ENCODE measurements around the gene DERA.
"Not testable (repeated sequence)": the region's sequence is repeated elsewhere in the genome, so short reads cannot be mapped to it uniquely, and the experiment has no call there.

The DERA gene

GRCh38 chr12:15904378-15904920 is 6.7 kb upstream of the DERA start:
- DNase-seq (ENCODE audit: low spot score): no peak

- DNase-seq (ENCODE audit: low spot score): no peak
Observed at GRCh38 chr12:15910468-15910863, 666 bp upstream of the DERA start.

GRCh38 chr12:15911931-15912330 is 799 bp downstream of the DERA start:
- DNase-seq (ENCODE audit: low spot score): not testable (repeated sequence)

- not testable (repeated sequence) for DNase-seq (ENCODE audit: low spot score)
Observed at GRCh38 chr12:15914131-15914530, 3.0 kb downstream of the DERA start.

- DNase-seq (ENCODE audit: low spot score): no peak
Observed at GRCh38 chr12:15918066-15918465, 6.9 kb downstream of the DERA start.

- no peak for DNase-seq (ENCODE audit: low spot score)
Observed at GRCh38 chr12:15919418-15919817, 8.3 kb downstream of the DERA start.

GRCh38 chr12:15924956-15925355 is 13.8 kb downstream of the DERA start:
- no peak for DNase-seq (ENCODE audit: low spot score)

GRCh38 chr12:15928346-15928745 is 17.2 kb downstream of the DERA start:
- DNase-seq (ENCODE audit: low spot score): no peak

GRCh38 chr12:15928870-15929571 is 17.9 kb downstream of the DERA start:
- DNase-seq (ENCODE audit: low spot score): no peak

- no peak for DNase-seq (ENCODE audit: low spot score)
Observed at GRCh38 chr12:15931590-15932053, 20.5 kb downstream of the DERA start.

GRCh38 chr12:15932327-15932726 is 21.2 kb downstream of the DERA start:
- DNase-seq (ENCODE audit: low spot score): no peak

- no peak for DNase-seq (ENCODE audit: low spot score)
Observed at GRCh38 chr12:15932971-15933370, 21.8 kb downstream of the DERA start.

- no peak for DNase-seq (ENCODE audit: low spot score)
Observed at GRCh38 chr12:15933751-15934150, 22.6 kb downstream of the DERA start.

- no peak for DNase-seq (ENCODE audit: low spot score)
Observed at GRCh38 chr12:15936751-15937150, 25.6 kb downstream of the DERA start.

GRCh38 chr12:15937902-15938301 is 26.8 kb downstream of the DERA start:
- no peak for DNase-seq (ENCODE audit: low spot score)

GRCh38 chr12:15939111-15939510 is 28.0 kb downstream of the DERA start:
- DNase-seq (ENCODE audit: low spot score): no peak

- no peak for DNase-seq (ENCODE audit: low spot score)
Observed at GRCh38 chr12:15942475-15942874, 31.3 kb downstream of the DERA start.

GRCh38 chr12:15943519-15943918 is 32.4 kb downstream of the DERA start:
- not testable (repeated sequence) for DNase-seq (ENCODE audit: low spot score)

- DNase-seq (ENCODE audit: low spot score): not testable (repeated sequence)
Observed at GRCh38 chr12:15948461-15948860, 37.3 kb downstream of the DERA start.

GRCh38 chr12:15955281-15955680 is 44.1 kb downstream of the DERA start:
- DNase-seq (ENCODE audit: low spot score): no peak

- DNase-seq (ENCODE audit: low spot score): no peak
Observed at GRCh38 chr12:15956010-15956409, 44.9 kb downstream of the DERA start.

GRCh38 chr12:15956413-15957185 is 45.5 kb downstream of the DERA start:
- peak; percentile 42 for DNase-seq (ENCODE audit: low spot score)

GRCh38 chr12:15962760-15963159 is 51.6 kb downstream of the DERA start:
- no peak for DNase-seq (ENCODE audit: low spot score)

All from HuH-7.5 (cell line).